Mucosa of descending colon (tissue), 3 donors: ENCODE data around the gene RAB4B. TPM values are rescaled to one million over a fixed set of nuclear protein-coding genes. Genes with fewer than 3 reads are reported as not detected.
"Not testable (repeated sequence)": the region's sequence is repeated elsewhere in the genome, so short reads cannot be mapped to it uniquely, and the experiment has no call there.

ENCODE experiments used
- ATAC-seq: fragments of 200-7000 bp; cut with Tn5 transposase; one replicate; pipeline ENCODE4 v1.9.1; 2020; ENCODE audit warnings: mild to moderate bottlenecking, moderate library complexity
- DNase-seq, 3 donors: peaks; one replicate each; pipeline ENCODE4 v3.0.0-alpha.2; 2020
- H3K36me3 ChIP-seq: fragments of 200-600 bp; one replicate; pipeline ENCODE4 v1.8.0; 2021; ENCODE audit warnings: low read depth, mild to moderate bottlenecking
- H3K4me1 ChIP-seq: fragments of 200-600 bp; one replicate; pipeline ENCODE4 v1.8.0; 2021; ENCODE audit warnings: low read depth, mild to moderate bottlenecking
- H3K4me3 ChIP-seq: fragments of 200-600 bp; one replicate; pipeline ENCODE4 v1.8.0; 2021; ENCODE audit warnings: mild to moderate bottlenecking
- H3K9me3 ChIP-seq: fragments of 200-600 bp; one replicate; pipeline ENCODE4 v1.8.0; 2021; ENCODE audit warnings: mild to moderate bottlenecking
- CTCF ChIP-seq: fragments of 200-600 bp; IDR thresholded peaks from one replicate; pipeline ENCODE4 v1.8.0; 2022; ENCODE audit warnings: antibody characterized with exemption, mild to moderate bottlenecking
- intact Hi-C, 2 donors: fragments of 100-400 bp; cut with DNase I in 1 of 2; cut with micrococcal nuclease in 1 of 2; formaldehyde crosslinking; loops; one replicate each; pipeline versions ENCODE4 v1.11.0 to v1.11.1; 2022; cut with DNase I, micrococcal nuclease
- long read RNA-seq, 2 donors: library from polyadenylated mRNA; unstranded; transcript quantifications; one replicate each; pipeline ENCODE4 v2.0.0, GENCODE V29; 2019 to 2021
- total RNA-seq, 3 donors: library from RNA; stranded (reverse); fragmentation: NEBNext Ultra II Directional in 2 of 3; extraction: Animal tissue kit (Norgen Biotek cat#: 25700) in 2 of 3; gene quantifications; one replicate each; pipeline versions ENCODE4 v1.2.1 to v1.2.4, GENCODE V29; 2021 to 2023
- donor health status: DM: no; HTN: no; CAD: no; lungs with moderate emphysema.
- donor health status: DM: no; HTN: no; CAD: no.
- donor health status: DM: no; HTN: yes; CAD: no.

RAB4B gene
- total RNA-seq: 10 to 100 TPM; 46.9 to 68.1 (median 61.0) TPM
- long read RNA-seq, donor 1, transcript RAB4B-201 (8 exons, 1,133 nt): major isoform, 23 of 54 reads
- long read RNA-seq, donor 1, partial matches to known transcripts: 18 of 54 reads
- long read RNA-seq, donor 1, other reads (novel, unspliced or antisense): 12 of 54 reads
- long read RNA-seq, donor 2, transcript RAB4B-201 (8 exons, 1,133 nt): major isoform, 42 of 55 reads
- long read RNA-seq, donor 2, partial matches to known transcripts: 3 of 55 reads
- long read RNA-seq, donor 2, other reads (novel, unspliced or antisense): 10 of 55 reads

GRCh38 chr19:40777937-40778705 lies at the start of gene RAB4B:
Gene RAB4B (plus strand): TSS chr19:40778247. CDS start chr19:40778376, 129 bp downstream.
- DNase-seq (peak; percentile 100), ATAC-seq (peak; percentile 90)
- peaks cover 4% of the 10 kb centered on the region for H3K4me1 ChIP-seq
- peak within 1 kb of the TSS; percentile 58 for H3K4me3 ChIP-seq
- intact Hi-C loops: no loop called here
- no peak for TF ChIP-seq CTCF
- no peaks in the 10 kb centered on the region for H3K9me3 ChIP-seq
- no peaks in the 10 kb centered on the region for H3K36me3 ChIP-seq

GRCh38 chr19:40730065-40730464 lies 48.0 kb upstream of the RAB4B start:
- DNase-seq, H3K4me1 ChIP-seq, intact Hi-C loops, H3K4me3 ChIP-seq, H3K9me3 ChIP-seq, H3K36me3 ChIP-seq: not testable (repeated sequence)
- peak; percentile 17 for ATAC-seq

- H3K4me1 ChIP-seq, intact Hi-C loops, H3K4me3 ChIP-seq, DNase-seq, H3K9me3 ChIP-seq, H3K36me3 ChIP-seq, ATAC-seq: not testable (repeated sequence)
Observed at GRCh38 chr19:40732304-40732703, 45.7 kb upstream of the RAB4B start.

GRCh38 chr19:40733149-40733548 lies 44.9 kb upstream of the RAB4B start:
- H3K36me3 ChIP-seq: peaks cover 9% of the 10 kb centered on the region
- H3K4me3 ChIP-seq: no peak overlapping the region
- H3K4me1 ChIP-seq: peaks cover 5% of the 10 kb centered on the region
- intact Hi-C loops: no loop called here
- no peak for TF ChIP-seq CTCF
- ATAC-seq: no peak
- DNase-seq: peak in 1 of 3 donors; percentile 24
- no peaks in the 10 kb centered on the region for H3K9me3 ChIP-seq

- no peak for TF ChIP-seq CTCF
- Histone ChIP-seq H3K4me3 (no peak overlapping the region), H3K9me3 (no peaks in the 10 kb centered on the region), H3K4me1 (peaks cover 5% of the 10 kb centered on the region), H3K36me3 (peaks cover 5% of the 10 kb centered on the region)
- intact Hi-C loops: no loop called here
- ATAC-seq: peak; percentile 50
- no peak for DNase-seq
Observed at GRCh38 chr19:40735013-40735771, 42.9 kb upstream of the RAB4B start.

GRCh38 chr19:40736661-40737060 lies 41.4 kb upstream of the RAB4B start:
- TF ChIP-seq CTCF: no peak
- Histone ChIP-seq H3K9me3 (no peaks in the 10 kb centered on the region), H3K36me3 (peaks cover 5% of the 10 kb centered on the region), H3K4me1 (peaks cover 5% of the 10 kb centered on the region), H3K4me3 (no peak overlapping the region)
- peak in 1 of 3 donors; percentile 41 for DNase-seq
- intact Hi-C loops: no loop called here
- no peak for ATAC-seq
